ENCODE measurements around the gene LRRC4B. TPM values are rescaled to one million over a fixed set of nuclear protein-coding genes. Genes with fewer than 3 reads are reported as not detected.

The LRRC4B gene
- total and polyA plus RNA-seq, 2 of the 8 experiments (the other 6 are each of a cell fraction or from before 2014, with no cell fraction given) = 13.4 to 21.2 TPM

GRCh38 chr19:50516964-50517703, 51.1 kb downstream of the LRRC4B start (continued):
- no peak for TF ChIP-seq POU5F1 (IDR thresholded peaks at IDR 0.05; ENCODE audit: low read depth, low read length)
- no peak for TF ChIP-seq EZH2 (IDR thresholded peaks at IDR 0.05; ENCODE audit: low read depth, low read length, severe bottlenecking)
- no peak for TF ChIP-seq SIN3A (conservative IDR thresholded peaks at IDR 0.05 in 1 of 2, IDR thresholded peaks at IDR 0.05 in 1 of 2; ENCODE audit: low read depth in 1 of 2, low read length in 2 of 2)
- TF ChIP-seq HDAC6 (IDR thresholded peaks at IDR 0.05; ENCODE audit: low read depth, low read length) = no peak
